Thyroid gland (tissue), 4 donors: ENCODE measurements around the gene AKR1B15. TPM values are rescaled to one million over a fixed set of nuclear protein-coding genes. Genes with fewer than 3 reads are reported as not detected.
"Not testable (repeated sequence)": the region's sequence is repeated elsewhere in the genome, so short reads cannot be mapped to it uniquely, and the experiment has no call there.

Experiments
- DNase-seq, 2 donors: peaks; one replicate each; pipeline ENCODE4 v3.0.0-alpha.2; 2019
- H3K27ac ChIP-seq, 3 donors: fragments of 200-600 bp; sonication (generic); 1 replicate in 2 of 3; 2 replicates in 1 of 3; pipeline ENCODE4 v1.5.1; 2016 to 2019; ENCODE audit warnings: mild to moderate bottlenecking in 1 of 3, moderate library complexity in 1 of 3
- H3K27me3 ChIP-seq: fragments of 200-600 bp; sonication (generic); one replicate; pipeline ENCODE4 v1.5.1; 2019
- H3K36me3 ChIP-seq, 2 donors: fragments of 200-600 bp; sonication (generic); one replicate each; pipeline ENCODE4 v1.5.1; 2016 to 2019
- H3K4me1 ChIP-seq, 2 donors: fragments of 200-600 bp; sonication (generic); one replicate each; pipeline ENCODE4 v1.5.1; 2017 to 2019
- H3K4me3 ChIP-seq, 3 donors: fragments of 200-600 bp; sonication (generic); replicated peaks in 1 of 3; 1 replicate in 2 of 3; 2 replicates in 1 of 3; pipeline ENCODE4 v1.5.1; 2016; ENCODE audit warnings: mild to moderate bottlenecking in 1 of 3
- H3K9me3 ChIP-seq: fragments of 200-600 bp; sonication (generic); one replicate; pipeline ENCODE4 v1.5.1; 2017
- POLR2A ChIP-seq, 2 donors: fragments of 450-650 bp; IDR thresholded peaks; one replicate each; pipeline ENCODE4 v1.6.1; 2017; ENCODE audit warnings: antibody characterized with exemption in 2 of 2, mild to moderate bottlenecking in 2 of 2, moderate library complexity in 1 of 2
- WGBS, 2 donors: methylation state at CpG; one replicate each; pipeline ENCODE4 v1.1.5; 2017; 5-methylcytosine and 5-hydroxymethylcytosine counted together
- intact Hi-C: fragments of 100-400 bp; cut with DNase I; formaldehyde crosslinking; loops from one replicate; pipeline ENCODE4 v1.15.1; 2023
- total RNA-seq, 4 donors: library from RNA; depleted of rRNA; stranded (reverse); fragments of >200 nt; gene quantifications; one replicate each; pipeline ENCODE4 v1.2.3, GENCODE V29; 2016
- TF ChIP-seq, protein P1 (sequence below), 6 experiments: fragments of 200-600 bp in 3 of 6; fragments of 450-650 bp in 3 of 6; sonication (generic) in 3 of 6; IDR thresholded peaks; one replicate each; pipeline ENCODE4 v1.5.1; 2016 to 2019; ENCODE audit warnings: antibody characterized with exemption in 6 of 6, mild to moderate bottlenecking in 2 of 6, inconsistent platforms in 1 of 6, moderate library complexity in 1 of 6

Gene AKR1B15
- total RNA-seq, 4 donors from 2014 or later: 0.56 to 1.2 TPM; not detected in 2

- Histone ChIP-seq H3K4me3 (no peak overlapping the region), H3K36me3 (no peaks in the 10 kb centered on the region), H3K9me3 (no peaks in the 10 kb centered on the region), H3K27ac (no peak overlapping the region), H3K27me3 (no peaks in the 10 kb centered on the region), H3K4me1 (no peaks in the 10 kb centered on the region)
- 90 to 91% methylated on average over 6 of the region's 6 CpGs for WGBS, 2 donors
- no peak for DNase-seq
- TF ChIP-seq, protein P1, sequence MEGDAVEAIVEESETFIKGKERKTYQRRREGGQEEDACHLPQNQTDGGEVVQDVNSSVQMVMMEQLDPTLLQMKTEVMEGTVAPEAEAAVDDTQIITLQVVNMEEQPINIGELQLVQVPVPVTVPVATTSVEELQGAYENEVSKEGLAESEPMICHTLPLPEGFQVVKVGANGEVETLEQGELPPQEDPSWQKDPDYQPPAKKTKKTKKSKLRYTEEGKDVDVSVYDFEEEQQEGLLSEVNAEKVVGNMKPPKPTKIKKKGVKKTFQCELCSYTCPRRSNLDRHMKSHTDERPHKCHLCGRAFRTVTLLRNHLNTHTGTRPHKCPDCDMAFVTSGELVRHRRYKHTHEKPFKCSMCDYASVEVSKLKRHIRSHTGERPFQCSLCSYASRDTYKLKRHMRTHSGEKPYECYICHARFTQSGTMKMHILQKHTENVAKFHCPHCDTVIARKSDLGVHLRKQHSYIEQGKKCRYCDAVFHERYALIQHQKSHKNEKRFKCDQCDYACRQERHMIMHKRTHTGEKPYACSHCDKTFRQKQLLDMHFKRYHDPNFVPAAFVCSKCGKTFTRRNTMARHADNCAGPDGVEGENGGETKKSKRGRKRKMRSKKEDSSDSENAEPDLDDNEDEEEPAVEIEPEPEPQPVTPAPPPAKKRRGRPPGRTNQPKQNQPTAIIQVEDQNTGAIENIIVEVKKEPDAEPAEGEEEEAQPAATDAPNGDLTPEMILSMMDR (IDR thresholded peaks at IDR 0.05): no peak
- TF ChIP-seq POLR2A (IDR thresholded peaks at IDR 0.05): no peak
- intact Hi-C loops: no loop called here
These were observed 9.4 kb upstream of the AKR1B15 start for GRCh38 chr7:134539380-134540004.

- H3K4me1 ChIP-seq, intact Hi-C loops, H3K27ac ChIP-seq, H3K27me3 ChIP-seq, H3K9me3 ChIP-seq, DNase-seq, H3K4me3 ChIP-seq, H3K36me3 ChIP-seq: not testable (repeated sequence)
- WGBS, 2 donors: 88% methylated on average over 8 of the region's 8 CpGs
These were observed 7.3 kb upstream of the AKR1B15 start for GRCh38 chr7:134541501-134542194.

GRCh38 chr7:134542195-134542771 lies 6.6 kb upstream of the AKR1B15 start:
- Histone ChIP-seq H3K4me1 (peaks cover 0 to 4% of the 10 kb centered on the region in 2 donors), H3K9me3 (no peaks in the 10 kb centered on the region), H3K4me3 (no peak overlapping the region), H3K36me3 (no peaks in the 10 kb centered on the region), H3K27me3 (no peaks in the 10 kb centered on the region), H3K27ac (no peak overlapping the region)
- intact Hi-C loops: no loop called here
- TF ChIP-seq, protein P1 (IDR thresholded peaks at IDR 0.05): no peak
- TF ChIP-seq POLR2A (IDR thresholded peaks at IDR 0.05): no peak
- DNase-seq: no peak
- WGBS, 2 donors: 78 to 83% methylated on average over 8 of the region's 8 CpGs

DNA sequence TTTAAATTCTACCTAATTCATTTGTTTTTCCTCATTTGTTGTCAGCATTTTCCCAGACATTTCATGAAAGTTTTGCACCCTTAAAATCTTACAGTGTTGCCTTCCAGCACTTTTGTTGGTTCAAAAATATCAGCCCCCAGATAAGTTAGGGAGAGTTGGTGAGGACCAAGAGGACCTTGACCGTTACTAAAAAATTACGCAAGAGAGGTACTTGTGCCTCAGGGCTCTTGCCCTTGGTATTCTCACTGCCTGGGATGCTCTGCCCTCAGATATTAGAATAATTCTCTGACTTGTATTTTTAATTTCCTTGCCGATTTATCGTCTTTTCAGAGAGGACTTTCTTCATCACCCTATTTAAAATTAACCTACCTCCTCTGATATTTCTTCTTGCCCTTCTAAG lies 3.5 kb upstream of the AKR1B15 start:
- DNase-seq: no peak
- Histone ChIP-seq H3K27me3 (no peaks in the 10 kb centered on the region), H3K9me3 (no peaks in the 10 kb centered on the region), H3K4me3 (no peak overlapping the region), H3K4me1 (peaks cover 0 to 4% of the 10 kb centered on the region in 2 donors), H3K36me3 (no peaks in the 10 kb centered on the region), H3K27ac (no peak overlapping the region)
- TF ChIP-seq POLR2A (IDR thresholded peaks at IDR 0.05): no peak
- TF ChIP-seq, protein P1 (IDR thresholded peaks at IDR 0.05): no peak
- whole genome bisulfite sequencing, 2 donors: 85 to 88% methylated on average over 4 of the region's 4 CpGs
- intact Hi-C loops: no loop called here

GRCh38 chr7:134545918-134546317 lies 3.0 kb upstream of the AKR1B15 start:
- H3K27ac ChIP-seq: no peak overlapping the region
- 94 to 97% methylated on average over 3 of the region's 3 CpGs for WGBS, 2 donors
- intact Hi-C loops: no loop called here
- no peaks in the 10 kb centered on the region for H3K9me3 ChIP-seq
- no peak for DNase-seq
- H3K4me3 ChIP-seq: no peak overlapping the region
- no peaks in the 10 kb centered on the region for H3K27me3 ChIP-seq
- H3K4me1 ChIP-seq: peaks cover 0 to 4% of the 10 kb centered on the region in 2 donors
- H3K36me3 ChIP-seq: no peaks in the 10 kb centered on the region
- no peak for TF ChIP-seq POLR2A (IDR thresholded peaks at IDR 0.05)
- TF ChIP-seq, protein P1 (IDR thresholded peaks at IDR 0.05): no peak
